ENCODE results near the gene ACOT13.
"Not testable (repeated sequence)": the region's sequence is repeated elsewhere in the genome, so short reads cannot be mapped to it uniquely, and the experiment has no call there.

Gene ACOT13

GRCh38 chr6:24666641-24667377, at the start of gene ACOT13, which contains the start of gene TDP2:
ACOT13 (plus strand) TSS chr6:24667077; CDS start chr6:24667264, 187 bp downstream.
TDP2 (minus strand) TSS chr6:24666899; CDS start chr6:24666862, 37 bp downstream.
- peak; percentile 90 to 96 for DNase-seq (ENCODE audit: extremely low read depth in 1 of 2, low read depth in 1 of 2)

GRCh38 chr6:24619661-24620060, 47.2 kb upstream of the ACOT13 start:
- DNase-seq (ENCODE audit: extremely low read depth in 1 of 2, low read depth in 1 of 2) = no peak

GRCh38 chr6:24620637-24621036, 46.2 kb upstream of the ACOT13 start:
- no peak for DNase-seq (ENCODE audit: extremely low read depth in 1 of 2, low read depth in 1 of 2)

GRCh38 chr6:24621626-24622289, 45.1 kb upstream of the ACOT13 start:
- DNase-seq (ENCODE audit: extremely low read depth in 1 of 2, low read depth in 1 of 2) = no peak

GRCh38 chr6:24630856-24631505, 35.9 kb upstream of the ACOT13 start:
- DNase-seq (ENCODE audit: extremely low read depth in 1 of 2, low read depth in 1 of 2) = no peak

GRCh38 chr6:24631671-24632070, 35.2 kb upstream of the ACOT13 start:
- no peak for DNase-seq (ENCODE audit: extremely low read depth in 1 of 2, low read depth in 1 of 2)

- no peak for DNase-seq (ENCODE audit: extremely low read depth in 1 of 2, low read depth in 1 of 2)
Measured at GRCh38 chr6:24632573-24632972, 34.3 kb upstream of the ACOT13 start.

- DNase-seq (ENCODE audit: extremely low read depth in 1 of 2, low read depth in 1 of 2) = no peak
Measured at GRCh38 chr6:24636681-24637080, 30.2 kb upstream of the ACOT13 start.

GRCh38 chr6:24640166-24640565, 26.7 kb upstream of the ACOT13 start:
- no peak for DNase-seq (ENCODE audit: extremely low read depth in 1 of 2, low read depth in 1 of 2)

- not testable (repeated sequence) for DNase-seq (ENCODE audit: extremely low read depth in 1 of 2, low read depth in 1 of 2)
Measured at GRCh38 chr6:24640631-24641030, 26.2 kb upstream of the ACOT13 start.

- DNase-seq (ENCODE audit: extremely low read depth in 1 of 2, low read depth in 1 of 2) = no peak
Measured at GRCh38 chr6:24642061-24642460, 24.8 kb upstream of the ACOT13 start.

GRCh38 chr6:24643920-24644319, 23.0 kb upstream of the ACOT13 start:
- DNase-seq (ENCODE audit: extremely low read depth in 1 of 2, low read depth in 1 of 2) = no peak

GRCh38 chr6:24644377-24644776, 22.5 kb upstream of the ACOT13 start:
- no peak for DNase-seq (ENCODE audit: extremely low read depth in 1 of 2, low read depth in 1 of 2)

- DNase-seq (ENCODE audit: extremely low read depth in 1 of 2, low read depth in 1 of 2) = no peak
Measured at GRCh38 chr6:24646771-24647170, 20.1 kb upstream of the ACOT13 start.

GRCh38 chr6:24648276-24648675, 18.6 kb upstream of the ACOT13 start:
- no peak for DNase-seq (ENCODE audit: extremely low read depth in 1 of 2, low read depth in 1 of 2)

GRCh38 chr6:24649691-24650090, 17.2 kb upstream of the ACOT13 start:
- no peak for DNase-seq (ENCODE audit: extremely low read depth in 1 of 2, low read depth in 1 of 2)

- DNase-seq (ENCODE audit: extremely low read depth in 1 of 2, low read depth in 1 of 2) = no peak
Measured at GRCh38 chr6:24650365-24650764, 16.5 kb upstream of the ACOT13 start.

GRCh38 chr6:24655215-24655614, 11.7 kb upstream of the ACOT13 start:
- DNase-seq (ENCODE audit: extremely low read depth in 1 of 2, low read depth in 1 of 2) = no peak

GRCh38 chr6:24658573-24659560, 8.0 kb upstream of the ACOT13 start:
- DNase-seq (ENCODE audit: extremely low read depth in 1 of 2, low read depth in 1 of 2) = no peak

- no peak for DNase-seq (ENCODE audit: extremely low read depth in 1 of 2, low read depth in 1 of 2)
Measured at GRCh38 chr6:24659561-24659960, 7.3 kb upstream of the ACOT13 start.

- DNase-seq (ENCODE audit: extremely low read depth in 1 of 2, low read depth in 1 of 2) = no peak
Measured at GRCh38 chr6:24660105-24660504, 6.8 kb upstream of the ACOT13 start.

All from stimulated activated CD8-positive, alpha-beta memory T cell treated with anti-CD3 and anti-CD28 coated beads, Interleukin-7, amount 100 ng/mL, for 48 hours (primary cell).